Measurements from ENCODE around the gene TP53I13.
A peak's percentile ranks its signal among the peaks of the same experiment; 100 is the strongest.

Gene TP53I13

GRCh38 chr17:29566473-29567303 is 1.8 kb upstream of the TP53I13 start, which contains the start of gene ABHD15:
TSS of gene ABHD15 (minus strand) at chr17:29567037. CDS start at chr17:29566966, 71 bp downstream.
- no peak for DNase-seq (ENCODE audit: extremely low read depth in 1 of 2, low read depth in 1 of 2)

GRCh38 chr17:29567304-29567553 is 1.3 kb upstream of the TP53I13 start:
- DNase-seq (ENCODE audit: extremely low read depth in 1 of 2, low read depth in 1 of 2): no peak

- peak in 1 of 2 donors; percentile 79 for DNase-seq (ENCODE audit: extremely low read depth in 1 of 2, low read depth in 1 of 2)
These were observed 759 bp upstream of the TP53I13 start for GRCh38 chr17:29567554-29568330.

GRCh38 chr17:29569245-29569950 is 897 bp downstream of the TP53I13 start:
- no peak for DNase-seq (ENCODE audit: extremely low read depth in 1 of 2, low read depth in 1 of 2)

- no peak for DNase-seq (ENCODE audit: extremely low read depth in 1 of 2, low read depth in 1 of 2)
These were observed 2.0 kb downstream of the TP53I13 start for GRCh38 chr17:29570521-29570920.

- DNase-seq (ENCODE audit: extremely low read depth in 1 of 2, low read depth in 1 of 2): no peak
These were observed 3.0 kb downstream of the TP53I13 start for GRCh38 chr17:29571486-29571882.

- no peak for DNase-seq (ENCODE audit: extremely low read depth in 1 of 2, low read depth in 1 of 2)
These were observed 3.6 kb downstream of the TP53I13 start for GRCh38 chr17:29571883-29572681.

GRCh38 chr17:29572691-29573557 is 4.4 kb downstream of the TP53I13 start:
- no peak for DNase-seq (ENCODE audit: extremely low read depth in 1 of 2, low read depth in 1 of 2)

GRCh38 chr17:29573558-29573869 is 5.0 kb downstream of the TP53I13 start:
- no peak for DNase-seq (ENCODE audit: extremely low read depth in 1 of 2, low read depth in 1 of 2)

- no peak for DNase-seq (ENCODE audit: extremely low read depth in 1 of 2, low read depth in 1 of 2)
These were observed 5.6 kb downstream of the TP53I13 start for GRCh38 chr17:29573871-29574731.

- DNase-seq (ENCODE audit: extremely low read depth in 1 of 2, low read depth in 1 of 2): no peak
These were observed 6.4 kb downstream of the TP53I13 start for GRCh38 chr17:29574732-29575510.

GRCh38 chr17:29575511-29576213 is 7.2 kb downstream of the TP53I13 start:
- no peak for DNase-seq (ENCODE audit: extremely low read depth in 1 of 2, low read depth in 1 of 2)

GRCh38 chr17:29576214-29577000 is 7.9 kb downstream of the TP53I13 start:
- no peak for DNase-seq (ENCODE audit: extremely low read depth in 1 of 2, low read depth in 1 of 2)

GRCh38 chr17:29577001-29577370 is 8.5 kb downstream of the TP53I13 start:
- DNase-seq (ENCODE audit: extremely low read depth in 1 of 2, low read depth in 1 of 2): no peak

- no peak for DNase-seq (ENCODE audit: extremely low read depth in 1 of 2, low read depth in 1 of 2)
These were observed 9.1 kb downstream of the TP53I13 start for GRCh38 chr17:29577385-29578211.

All from stimulated activated CD8-positive, alpha-beta memory T cell treated with anti-CD3 and anti-CD28 coated beads, Interleukin-7, amount 100 ng/mL, for 48 hours (primary cell).